Dermis microvascular lymphatic vessel endothelial cell (primary cell): ENCODE measurements around the gene HRAS. TPM values are rescaled to one million over a fixed set of nuclear protein-coding genes. Genes with fewer than 3 reads are reported as not detected.
"Not testable (repeated sequence)": the region's sequence is repeated elsewhere in the genome, so short reads cannot be mapped to it uniquely, and the experiment has no call there.

Source experiments
- DNase-seq, 2 donors: peaks; one replicate each; pipeline versions ENCODE4 v3.0.0 to v3.0.0-alpha.2; 2010; ENCODE audit warnings: low read depth in 2 of 2
- total RNA-seq: library from RNA; depleted of rRNA; stranded (reverse); fragments of >200 nt; gene quantifications from 2 replicates; pipeline ENCODE4 v1.2.1, GENCODE V29; 2014

Gene HRAS
- total RNA-seq: 43.7 and 50.6 TPM in 2 replicates

DNA sequence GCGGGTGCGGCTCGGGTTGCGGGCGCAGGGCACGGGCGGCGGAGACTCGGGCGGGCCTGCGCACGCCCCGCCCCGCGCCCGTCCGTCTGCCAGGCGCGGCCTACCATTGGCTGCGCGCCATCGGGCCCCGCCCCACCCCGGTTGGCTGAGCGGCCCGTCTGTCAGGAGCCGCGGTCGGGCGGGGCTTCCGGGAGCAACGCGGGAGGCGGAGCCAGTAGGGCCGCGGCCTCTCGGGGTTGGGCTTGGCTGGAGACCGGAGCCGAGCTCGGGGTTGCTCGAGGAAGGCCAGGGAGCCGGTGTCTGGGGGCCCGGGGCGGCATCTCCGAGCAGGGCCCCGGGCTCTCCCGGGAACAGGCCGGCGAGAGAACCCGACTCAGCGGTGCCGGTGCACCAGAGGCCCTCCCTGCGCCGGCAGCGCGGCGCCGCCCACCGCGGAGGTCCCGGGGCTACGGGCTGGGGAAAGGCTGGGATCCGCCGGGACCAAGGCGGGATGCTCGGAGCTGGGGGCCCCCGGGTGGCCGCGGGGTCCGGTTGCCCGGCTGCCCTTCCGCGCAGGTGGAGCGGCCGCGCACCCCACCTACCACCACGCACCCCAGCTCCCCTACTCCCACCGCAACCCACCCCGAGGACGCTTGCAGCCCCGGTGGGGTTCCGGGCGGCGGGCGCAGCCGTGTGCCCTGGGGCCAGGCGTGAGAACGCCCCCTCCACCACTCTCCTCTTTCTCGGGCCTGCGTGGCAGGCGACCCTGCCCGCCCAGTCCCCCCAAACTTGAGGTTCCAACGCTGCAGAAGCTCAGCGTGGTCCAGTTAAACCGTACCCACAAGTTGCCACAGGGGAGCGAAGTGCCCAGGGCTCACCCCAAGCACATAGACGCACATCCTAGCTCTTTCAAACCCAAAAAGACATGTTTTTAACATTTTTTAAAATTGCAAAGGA, at the start of gene HRAS:
Gene HRAS, minus strand, starts transcription at position 58 of the 936 bp plus-strand sequence.
- DNase-seq: peak; percentile 77 to 96

DNA sequence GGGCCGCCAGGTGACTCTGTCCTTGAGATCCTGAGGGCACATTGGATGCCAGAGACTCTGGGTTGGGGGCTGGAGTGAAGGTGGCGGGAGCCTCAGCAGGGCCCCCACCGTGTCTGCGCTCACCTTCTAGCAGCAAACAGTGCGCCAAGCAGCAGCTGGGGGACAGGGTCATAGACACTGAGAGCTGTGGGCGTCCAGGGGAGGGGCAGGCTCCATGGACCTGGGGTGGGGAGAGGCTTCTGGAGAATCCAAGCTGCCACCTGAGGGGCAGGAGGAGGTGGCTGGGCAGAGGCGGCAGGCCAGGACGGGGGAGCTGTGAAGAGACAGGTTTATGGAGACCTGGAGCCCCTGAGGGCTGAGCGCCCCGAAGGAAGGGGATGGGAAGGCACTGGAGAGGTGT, 48.9 kb upstream of the HRAS start:
- DNase-seq: no peak

DNA sequence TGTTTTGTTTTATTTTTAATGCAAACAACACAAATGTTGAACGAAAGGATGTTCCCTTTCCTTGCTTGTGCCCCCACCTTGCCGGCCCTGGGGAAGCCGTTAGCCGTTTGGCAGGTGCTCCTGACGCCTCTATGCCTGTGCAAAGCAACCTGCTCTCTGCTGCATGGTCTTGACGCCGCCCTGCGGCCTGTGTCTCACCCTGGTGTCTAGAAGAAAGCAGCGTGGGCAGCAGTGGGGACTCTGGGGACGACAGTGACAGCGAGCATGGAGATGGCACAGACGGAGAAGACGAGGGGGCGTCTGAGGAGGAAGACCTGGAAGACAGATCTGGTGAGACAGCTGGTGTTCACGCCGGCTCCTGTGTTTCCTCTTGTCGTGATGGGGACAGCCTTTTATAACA, 46.4 kb upstream of the HRAS start:
- DNase-seq: no peak

DNA sequence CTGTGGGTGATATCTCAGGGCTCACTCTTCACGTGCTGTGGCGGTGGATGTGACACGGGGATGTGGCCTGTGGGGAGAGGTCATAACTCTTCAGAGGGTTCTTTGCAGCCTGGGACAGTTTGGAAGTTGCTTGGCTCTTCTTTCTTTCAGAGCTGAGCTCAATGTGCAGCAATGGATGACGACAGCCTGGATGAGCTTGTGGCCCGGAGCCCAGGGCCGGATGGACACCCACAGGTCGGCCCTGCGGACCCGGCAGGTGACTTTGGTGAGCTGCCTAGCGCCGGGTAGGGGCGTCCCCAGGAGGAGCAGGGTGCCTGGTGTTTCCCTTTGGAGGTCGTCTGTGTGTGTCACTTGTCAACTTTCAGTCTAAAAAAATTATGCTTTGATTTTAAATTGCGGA, 46.0 kb upstream of the HRAS start:
- DNase-seq: no peak

DNA sequence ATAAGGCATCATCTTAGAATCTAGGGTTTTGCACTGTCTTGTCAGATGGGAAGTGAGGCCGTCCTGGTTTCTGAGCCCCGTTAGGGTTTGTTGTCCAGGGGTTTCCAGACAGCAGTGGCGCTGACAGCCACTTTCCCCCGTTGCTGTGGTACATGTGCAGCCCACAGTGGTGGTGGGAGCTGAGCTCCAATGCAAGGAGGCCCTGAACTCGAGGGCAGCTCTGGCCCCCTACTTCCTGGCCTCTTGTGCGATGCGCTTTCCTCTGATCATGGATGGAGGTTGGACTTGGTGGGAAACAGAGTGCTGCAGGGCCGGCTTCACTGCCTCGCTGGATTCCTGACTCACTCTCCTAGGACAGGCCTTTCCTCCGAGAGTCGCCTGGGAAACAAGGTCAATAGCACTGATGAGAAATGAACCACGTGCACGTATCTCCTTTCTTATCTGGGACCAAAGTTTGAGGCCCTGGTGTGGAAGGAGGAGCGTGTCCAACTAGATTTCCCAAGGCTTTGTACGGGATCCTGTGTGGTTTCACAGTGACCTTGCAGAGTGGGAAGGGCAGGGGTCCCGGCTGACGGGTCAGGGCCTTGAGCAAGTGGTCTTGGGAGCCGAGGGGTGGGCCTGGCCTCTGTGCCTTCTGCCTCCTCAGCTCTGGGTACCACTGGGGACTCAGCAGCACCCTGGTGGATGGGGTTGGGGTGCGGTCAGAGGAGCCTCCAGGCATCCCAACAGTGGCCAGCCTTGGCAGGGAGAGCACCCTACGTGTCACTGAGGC, 44.6 kb upstream of the HRAS start:
- no peak for DNase-seq

DNA sequence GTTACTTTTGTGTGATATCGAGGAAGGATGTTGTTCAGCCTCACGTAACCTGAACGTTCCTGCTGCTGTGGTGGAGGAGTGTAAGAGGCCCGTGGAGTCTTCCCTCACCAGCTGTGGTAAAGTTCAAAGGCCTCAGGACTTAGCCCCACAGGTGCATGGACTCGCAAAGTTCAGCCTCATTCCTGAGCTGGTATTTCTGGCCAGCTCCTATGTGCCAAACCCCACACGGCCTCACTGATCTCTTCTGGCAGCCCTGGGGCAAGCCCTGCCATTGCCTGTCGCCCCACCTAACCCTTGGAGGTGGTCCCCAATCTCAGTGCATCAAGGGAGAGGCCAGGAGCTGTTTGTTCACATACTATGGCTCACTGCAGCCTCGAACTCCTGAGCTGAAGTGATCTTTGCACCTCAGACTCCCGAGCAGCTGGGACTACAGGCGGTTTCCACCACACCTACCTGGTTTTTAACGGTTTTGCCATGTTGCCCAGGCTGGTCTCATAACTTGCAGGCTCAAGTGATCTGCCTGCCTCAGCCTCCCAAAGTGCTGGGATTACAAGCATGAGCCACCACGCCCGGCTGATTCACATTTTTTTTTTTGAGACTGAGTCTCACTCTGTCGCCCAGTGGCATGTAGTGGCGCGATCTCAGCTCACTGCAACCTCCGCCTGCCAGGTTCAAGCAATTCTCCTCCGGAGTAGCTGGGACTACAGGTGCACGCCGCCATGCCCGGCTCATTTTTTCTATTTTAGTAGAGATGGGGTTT, 43.1 kb upstream of the HRAS start:
- no peak for DNase-seq

DNA sequence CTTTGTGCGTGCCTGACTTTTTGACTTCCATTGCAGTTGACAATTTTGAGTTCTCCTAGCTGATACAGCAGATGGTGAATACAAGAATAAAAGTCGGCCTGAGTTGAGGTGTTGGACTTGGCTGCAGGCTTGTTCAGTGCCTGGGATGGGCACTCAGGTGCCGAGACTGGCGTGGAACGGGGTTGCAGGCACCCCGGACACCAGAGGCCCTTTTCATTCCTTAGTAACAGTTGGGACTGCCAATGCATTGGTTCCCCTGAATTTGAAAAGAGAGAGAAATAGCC, 42.2 kb upstream of the HRAS start:
- DNase-seq: no peak

DNA sequence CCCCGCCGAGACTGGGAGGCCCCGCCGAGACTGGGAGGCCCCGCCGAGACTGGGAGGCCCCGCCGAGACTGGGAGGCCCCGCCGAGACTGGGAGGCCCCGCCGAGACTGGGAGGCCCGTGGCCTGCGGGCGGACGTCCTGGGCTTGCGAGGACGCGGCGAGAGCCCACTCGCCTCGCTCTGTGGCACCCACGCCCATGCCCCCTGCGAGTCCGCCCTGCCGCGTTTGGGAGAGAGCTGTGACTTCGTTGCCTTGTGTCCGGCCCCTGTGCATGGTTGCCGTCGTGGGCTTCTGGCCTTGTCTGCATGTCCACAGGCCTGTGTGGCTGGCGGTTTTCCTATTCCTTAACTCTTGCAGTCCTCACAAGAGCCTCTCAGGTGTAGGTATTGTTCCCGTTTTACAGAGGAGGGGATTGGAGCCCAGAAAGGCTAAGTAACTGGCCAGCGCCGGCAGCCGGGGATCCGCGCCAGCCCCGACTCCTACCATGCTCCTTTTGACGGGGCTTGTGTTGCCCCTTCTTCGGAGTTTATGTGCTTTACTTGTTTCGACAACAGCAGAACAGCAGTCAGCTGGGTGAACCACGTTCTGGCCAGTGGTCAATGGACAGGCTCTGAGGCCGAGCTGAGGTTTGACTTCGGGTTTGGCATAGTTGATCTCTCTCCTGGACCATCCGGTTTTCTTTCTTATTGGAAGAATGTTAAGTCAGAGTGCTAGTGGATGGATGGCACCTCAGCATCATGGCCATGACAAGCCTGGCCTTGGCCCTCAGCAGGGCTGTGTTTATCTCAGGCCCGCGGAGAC, 41.6 kb upstream of the HRAS start:
- DNase-seq: peak in 1 of 2 donors; percentile 18

DNA sequence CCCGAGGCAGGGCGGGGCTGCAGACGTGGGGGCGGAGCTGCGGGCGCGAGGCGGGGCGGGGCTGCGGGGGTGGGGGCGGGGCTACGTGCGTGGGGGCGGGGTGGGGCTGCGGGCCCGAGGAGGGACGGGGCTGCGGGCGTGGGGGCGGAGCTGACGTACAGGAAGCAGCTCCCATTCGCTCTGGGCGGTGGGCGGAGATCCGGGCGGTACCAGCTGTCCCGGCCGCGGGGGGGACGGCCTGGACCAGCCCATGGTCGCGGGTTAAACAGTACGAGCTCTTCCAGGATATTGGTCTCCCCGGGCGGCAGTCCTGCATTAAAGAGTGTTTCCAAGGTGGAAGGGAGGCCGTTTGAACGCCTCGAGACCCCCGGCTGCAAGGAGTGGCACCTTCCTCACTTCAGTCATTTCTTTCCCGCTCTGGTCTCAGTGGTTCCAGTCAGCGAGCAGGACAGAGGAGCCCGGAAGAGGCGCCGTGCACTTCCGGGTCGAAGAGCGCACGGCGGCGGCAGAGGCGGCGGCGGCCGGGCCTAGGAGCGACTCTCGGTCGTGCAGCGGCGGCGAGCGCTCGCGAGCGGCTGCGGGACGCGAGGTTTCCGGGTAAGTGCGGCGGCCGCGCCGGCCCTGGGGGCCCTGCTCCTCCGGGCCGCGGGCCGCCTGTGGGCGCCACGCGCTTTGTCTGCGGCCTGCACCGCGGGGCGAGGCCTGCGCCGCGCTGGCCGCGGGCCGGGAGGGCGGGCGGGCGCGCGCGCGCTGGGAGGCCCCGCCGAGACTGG, 40.8 kb upstream of the HRAS start, which contains the start of gene PHRF1:
Gene PHRF1, plus strand, starts transcription at position 475 of the 773 bp plus-strand sequence. CDS start 5,043 bp downstream, outside the sequence.
- peak; percentile 86 to 96 for DNase-seq

DNA sequence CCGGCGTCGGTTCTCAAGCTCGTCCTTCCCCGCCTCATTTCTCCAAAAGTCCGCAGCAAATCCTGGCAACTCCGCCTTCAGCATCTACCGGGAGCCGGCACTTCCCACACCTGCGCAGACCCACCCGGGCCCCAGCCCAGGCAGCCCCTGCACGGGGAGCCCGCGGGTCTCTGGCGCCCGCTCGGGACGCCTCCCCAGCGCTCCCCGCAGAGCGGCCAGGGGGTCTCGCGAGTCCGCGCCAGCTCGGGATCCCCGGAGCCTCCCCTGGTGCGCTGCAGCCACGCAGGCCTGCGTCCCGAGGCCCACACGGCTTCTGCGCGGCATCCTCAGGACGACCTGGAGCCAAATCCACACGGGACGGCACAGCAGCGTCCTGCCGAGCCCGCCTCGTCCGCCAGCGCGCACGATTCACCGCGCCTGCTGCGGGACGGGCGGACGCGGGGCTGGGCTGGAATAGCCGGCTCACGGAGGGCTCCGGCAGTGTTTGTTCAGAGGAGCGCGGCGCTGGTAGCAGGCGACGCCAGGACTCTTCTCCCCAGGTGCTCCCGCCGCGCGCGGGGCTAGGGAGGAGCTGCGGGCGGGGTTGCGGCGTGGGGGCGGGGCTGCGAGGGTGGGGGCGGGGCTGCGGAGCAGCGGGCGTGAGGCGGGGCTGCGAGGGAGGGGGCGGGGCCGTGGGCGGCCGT, 40.1 kb upstream of the HRAS start:
- no peak for DNase-seq

DNA sequence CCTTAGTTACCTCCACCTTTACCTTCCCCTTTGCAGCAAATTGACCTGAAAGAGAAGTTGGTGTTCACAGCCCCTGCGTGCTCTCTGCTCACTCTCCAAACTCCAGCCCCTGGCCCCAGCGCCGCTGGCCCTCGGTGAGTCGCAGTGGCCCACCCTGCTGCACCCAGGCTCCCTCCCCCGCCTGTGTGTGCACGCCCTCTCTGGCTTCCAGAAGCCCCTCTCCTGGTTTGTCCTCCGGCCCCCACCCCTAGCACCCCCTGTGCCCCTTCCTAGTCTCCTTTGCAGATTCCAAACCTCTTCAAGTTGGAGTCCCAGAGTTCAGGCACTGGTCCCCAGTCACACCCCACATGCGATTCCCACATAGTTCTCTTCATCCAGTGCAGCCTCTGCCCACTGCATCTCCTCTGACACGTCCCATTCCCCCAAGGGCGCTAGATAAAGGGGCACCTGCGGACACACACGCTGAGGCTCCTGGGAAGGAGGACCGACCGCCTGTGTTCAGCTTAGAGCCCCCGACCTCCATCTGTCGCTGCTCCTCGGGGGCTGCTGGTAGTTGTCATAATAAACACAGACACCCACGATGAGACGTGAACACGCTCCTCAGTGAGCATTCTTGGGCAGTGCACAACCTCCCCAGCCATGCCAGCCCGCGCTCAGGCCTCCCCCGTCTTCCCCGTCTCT, 39.4 kb upstream of the HRAS start:
- DNase-seq: no peak

DNA sequence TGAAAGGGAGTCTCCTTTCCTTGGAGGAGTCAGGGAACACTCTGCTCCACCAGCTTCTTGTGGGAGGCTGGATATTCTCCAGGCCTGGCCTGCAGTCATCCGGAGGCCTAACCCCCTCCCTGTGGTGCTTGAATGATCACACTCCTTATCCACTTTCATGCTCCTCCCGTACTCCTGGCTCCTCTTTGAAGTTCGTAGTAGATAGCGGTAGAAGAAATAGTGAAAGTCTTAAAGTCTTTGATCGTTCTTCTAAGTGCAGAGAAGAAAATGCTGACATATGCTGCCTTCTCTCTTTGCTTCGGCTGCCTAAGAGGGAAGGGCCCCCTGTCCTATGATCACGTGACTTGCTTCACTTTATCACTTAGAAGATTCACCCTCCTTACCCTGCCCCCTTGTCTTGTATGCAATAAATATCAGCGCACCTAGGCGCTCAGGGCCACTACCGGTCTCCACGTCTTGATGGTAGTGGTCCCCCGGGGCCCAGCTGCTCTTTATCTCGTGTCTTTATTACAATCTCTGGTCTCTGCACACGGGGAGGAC, 38.7 kb upstream of the HRAS start:
- DNase-seq: not testable (repeated sequence)

DNA sequence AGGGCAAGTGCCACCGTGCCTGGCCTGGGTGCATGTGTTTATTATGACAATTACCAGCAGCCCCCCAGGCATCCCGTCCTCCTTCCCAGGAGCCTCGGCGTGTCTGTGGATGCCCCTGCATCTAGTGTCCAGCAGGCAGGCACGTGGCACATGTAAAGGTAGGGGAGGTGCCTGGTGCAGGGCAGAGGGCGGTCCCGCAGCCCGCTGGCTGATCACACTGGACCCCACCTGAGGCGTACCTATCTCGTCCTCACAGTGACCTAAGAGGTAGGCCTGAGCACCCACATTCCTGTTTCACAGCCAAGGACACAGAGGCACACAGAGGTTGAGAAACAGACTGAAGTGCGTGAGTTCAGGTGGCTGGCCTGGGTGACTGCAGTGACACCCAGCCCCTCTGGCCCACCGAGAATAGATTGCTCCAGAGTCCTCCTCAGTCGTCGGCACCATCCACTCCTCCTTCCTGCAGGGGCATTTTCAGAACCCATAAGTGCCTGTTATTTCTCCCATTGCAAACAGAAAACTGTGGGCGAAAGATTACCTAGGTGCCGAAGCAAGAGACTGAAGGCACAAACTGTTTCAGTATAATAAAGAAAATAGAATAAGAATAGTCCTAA, 37.9 kb upstream of the HRAS start:
- DNase-seq: no peak

DNA sequence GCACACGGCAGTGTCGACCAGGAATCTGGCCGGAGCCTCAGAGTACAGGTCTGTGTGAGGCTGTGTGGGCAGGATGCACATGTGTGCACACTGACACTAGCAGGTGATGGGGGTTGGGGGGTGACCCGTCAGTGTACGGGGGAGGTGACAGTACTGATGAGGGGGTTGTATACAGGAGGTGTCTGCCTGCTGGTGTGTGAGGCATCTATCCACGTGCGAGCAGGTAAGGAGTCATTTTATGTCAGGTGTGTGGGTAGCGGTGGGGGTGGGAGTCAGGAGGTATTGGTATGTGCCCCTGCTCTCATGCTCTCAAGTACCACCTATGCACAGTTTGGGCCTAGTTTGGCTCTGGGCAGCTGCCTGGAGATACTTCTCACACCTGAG, 36.4 kb upstream of the HRAS start:
- no peak for DNase-seq

DNA sequence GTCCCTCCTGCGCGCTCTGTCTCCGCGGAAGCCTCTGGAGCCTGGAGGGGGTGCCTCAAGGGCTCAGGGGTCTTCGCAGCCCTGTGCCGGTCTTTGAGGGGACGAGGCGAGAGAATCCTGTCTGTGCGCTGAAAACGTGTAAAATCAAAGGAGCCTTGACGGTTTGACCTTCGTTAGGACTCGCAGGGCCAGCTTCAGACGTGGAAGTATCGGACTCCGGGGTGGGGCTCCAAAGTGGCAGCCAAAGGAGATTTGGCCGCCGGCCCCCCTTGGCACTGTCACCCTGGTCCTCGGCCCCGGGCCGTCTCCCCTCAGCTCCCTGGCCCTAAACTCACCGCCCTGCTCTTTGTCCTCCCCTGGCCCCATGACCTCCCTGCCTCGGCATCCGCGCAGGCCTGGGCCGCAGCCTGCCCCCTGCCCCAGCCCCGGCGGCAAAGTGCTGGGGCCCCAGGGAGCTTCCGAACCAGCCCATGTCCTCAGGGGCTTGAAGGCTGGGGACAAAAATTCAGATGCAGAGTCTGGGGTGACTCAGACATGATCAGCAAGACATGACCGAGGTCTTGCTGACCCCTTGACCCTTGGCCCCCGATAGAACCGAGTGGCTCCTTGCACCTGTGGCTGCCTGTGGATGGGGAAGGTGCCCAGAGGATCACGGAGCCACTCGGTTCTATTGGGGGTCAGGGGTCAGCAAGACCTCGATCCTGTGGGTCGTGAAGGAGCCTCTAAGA, 33.9 kb upstream of the HRAS start:
- DNase-seq: no peak

DNA sequence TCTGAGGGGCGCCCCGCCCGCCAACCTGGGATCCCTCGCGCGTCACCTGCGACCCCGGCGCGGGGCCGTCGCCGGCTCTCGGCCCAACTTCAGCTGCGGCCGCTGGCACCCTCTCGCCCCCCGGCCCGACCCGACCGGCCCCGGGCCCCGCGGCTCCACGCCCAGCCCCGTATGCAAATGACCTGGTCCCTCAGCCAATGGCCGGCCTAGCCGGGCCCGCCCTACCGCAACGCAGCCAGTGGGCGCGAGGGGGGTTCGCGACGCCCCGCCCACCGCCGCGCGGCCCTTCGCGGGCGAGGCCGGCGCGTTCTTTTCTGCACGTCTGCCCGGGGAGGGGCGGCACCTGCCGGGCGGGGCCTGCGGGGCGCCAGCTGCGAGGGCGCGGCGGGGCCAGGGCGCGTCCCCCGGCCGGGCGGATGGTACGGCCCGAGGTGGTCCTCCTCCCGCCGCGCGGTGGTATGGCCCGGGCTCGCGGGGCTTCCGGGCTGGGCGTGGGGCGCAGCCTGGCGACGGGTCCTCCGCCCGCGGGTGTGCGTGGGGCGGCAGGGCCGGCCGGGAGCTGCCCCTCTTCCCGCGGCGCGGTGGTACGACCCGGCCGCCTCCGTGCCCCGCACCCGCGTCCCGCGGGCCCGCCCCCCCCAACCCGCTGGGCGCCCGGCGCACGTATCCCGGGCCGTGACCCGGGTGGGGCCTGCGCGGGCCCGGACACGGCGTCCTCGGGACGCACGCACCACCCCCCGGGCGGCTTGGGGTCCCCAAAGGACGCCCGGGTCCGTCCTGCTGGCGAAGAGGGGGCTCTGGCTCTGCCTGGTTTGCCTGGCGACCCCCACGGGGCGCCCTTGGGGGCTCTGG, 33.2 kb upstream of the HRAS start:
- DNase-seq: peak; percentile 70 to 93
